ENCODE data around the gene ARHGAP26. TPM values are rescaled to one million over a fixed set of nuclear protein-coding genes. Genes with fewer than 3 reads are reported as not detected.
"Not testable (repeated sequence)": the region's sequence is repeated elsewhere in the genome, so short reads cannot be mapped to it uniquely, and the experiment has no call there.

The ARHGAP26 gene
- total RNA-seq, 1 donor from 2014 or later: 34.9 TPM

DNA sequence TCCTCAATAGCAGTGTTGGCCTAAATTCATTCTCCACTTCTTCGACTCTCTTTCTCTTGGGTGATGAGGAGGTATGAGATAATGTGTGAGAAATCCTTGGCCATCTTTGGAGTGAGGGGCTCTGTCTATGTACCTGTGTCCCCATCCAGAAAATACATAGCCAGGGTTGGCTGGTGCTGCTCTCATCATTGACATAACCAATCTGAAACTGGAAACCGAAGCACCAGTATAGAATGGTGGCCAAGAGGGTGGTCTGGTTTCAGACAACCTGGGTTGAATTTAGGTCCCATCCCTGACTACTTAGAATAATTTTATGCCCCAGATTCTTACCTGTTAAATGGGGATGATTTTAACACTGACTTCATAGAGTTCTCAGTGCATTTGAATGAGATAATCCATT is 208.1 kb downstream of the ARHGAP26 start:
- DNase-seq: no peak
- intact Hi-C loops (cut with micrococcal nuclease): no loop called here
- no peak for ATAC-seq

DNA sequence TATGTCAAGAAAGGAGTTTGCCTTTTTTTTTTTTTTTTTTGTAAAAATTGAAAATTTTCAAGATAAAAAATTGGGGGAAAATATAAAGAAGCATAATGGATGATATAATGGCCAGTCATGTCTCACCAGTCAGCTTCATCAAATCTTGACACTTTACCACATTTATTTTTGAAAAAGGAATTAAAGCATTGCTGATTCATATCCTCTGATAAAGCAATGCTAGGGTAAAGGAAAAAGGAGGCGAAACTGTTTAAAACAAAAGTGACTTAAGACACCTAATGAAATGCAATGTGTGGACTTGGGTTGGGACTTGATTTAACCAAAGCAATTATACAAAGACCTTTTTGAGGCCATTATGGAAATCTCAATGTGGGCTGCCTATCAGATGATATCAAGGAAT is 208.5 kb downstream of the ARHGAP26 start:
- intact Hi-C loops (cut with micrococcal nuclease): no loop called here

DNA sequence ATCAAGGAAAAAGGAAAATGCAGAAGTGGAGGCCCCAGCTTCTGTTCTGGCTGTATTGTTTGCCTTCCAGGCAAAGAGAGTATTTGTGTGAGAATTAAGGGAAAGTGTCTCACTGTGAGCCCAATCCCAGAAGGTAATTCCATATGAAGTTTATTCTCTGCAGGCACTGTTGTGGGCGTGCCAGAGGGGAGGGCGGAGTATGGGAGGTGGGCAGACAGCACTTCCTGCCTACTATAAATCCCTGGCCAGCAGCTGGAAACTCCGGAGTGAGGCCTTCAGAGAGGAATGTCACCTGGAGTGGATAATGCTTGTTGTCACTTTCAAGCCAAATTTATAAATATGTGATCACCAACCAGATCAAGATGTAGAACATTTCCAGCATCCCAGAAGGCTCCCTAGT is 209.5 kb downstream of the ARHGAP26 start:
- intact Hi-C loops (cut with micrococcal nuclease): no loop called here
- ATAC-seq (no peak), DNase-seq (no peak)

More for the DNA sequence above, 208.5 kb downstream of the ARHGAP26 start:
- no peak for DNase-seq
- ATAC-seq: no peak

DNA sequence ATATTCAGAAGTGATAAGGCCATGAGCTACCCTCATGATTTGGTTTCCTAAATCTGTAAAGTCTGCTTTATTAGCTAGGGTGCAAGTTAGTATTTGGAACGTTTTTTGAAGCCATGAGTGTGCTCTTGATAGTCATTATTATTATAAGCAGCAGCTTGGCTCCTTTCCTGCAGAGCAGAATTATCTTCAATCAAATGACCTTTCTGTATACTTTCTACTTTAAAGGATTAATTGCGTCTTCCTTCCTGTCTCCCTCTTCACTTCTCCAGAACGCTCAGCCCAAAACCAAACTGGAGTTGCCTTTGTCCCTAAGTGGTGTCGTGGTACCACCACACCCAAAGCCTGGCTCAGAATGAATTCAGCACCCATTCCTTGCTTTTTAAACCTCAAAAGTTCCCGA is 211.3 kb downstream of the ARHGAP26 start:
- DNase-seq (no peak), ATAC-seq (peak; percentile 18)
- intact Hi-C loops (cut with micrococcal nuclease): no loop called here

DNA sequence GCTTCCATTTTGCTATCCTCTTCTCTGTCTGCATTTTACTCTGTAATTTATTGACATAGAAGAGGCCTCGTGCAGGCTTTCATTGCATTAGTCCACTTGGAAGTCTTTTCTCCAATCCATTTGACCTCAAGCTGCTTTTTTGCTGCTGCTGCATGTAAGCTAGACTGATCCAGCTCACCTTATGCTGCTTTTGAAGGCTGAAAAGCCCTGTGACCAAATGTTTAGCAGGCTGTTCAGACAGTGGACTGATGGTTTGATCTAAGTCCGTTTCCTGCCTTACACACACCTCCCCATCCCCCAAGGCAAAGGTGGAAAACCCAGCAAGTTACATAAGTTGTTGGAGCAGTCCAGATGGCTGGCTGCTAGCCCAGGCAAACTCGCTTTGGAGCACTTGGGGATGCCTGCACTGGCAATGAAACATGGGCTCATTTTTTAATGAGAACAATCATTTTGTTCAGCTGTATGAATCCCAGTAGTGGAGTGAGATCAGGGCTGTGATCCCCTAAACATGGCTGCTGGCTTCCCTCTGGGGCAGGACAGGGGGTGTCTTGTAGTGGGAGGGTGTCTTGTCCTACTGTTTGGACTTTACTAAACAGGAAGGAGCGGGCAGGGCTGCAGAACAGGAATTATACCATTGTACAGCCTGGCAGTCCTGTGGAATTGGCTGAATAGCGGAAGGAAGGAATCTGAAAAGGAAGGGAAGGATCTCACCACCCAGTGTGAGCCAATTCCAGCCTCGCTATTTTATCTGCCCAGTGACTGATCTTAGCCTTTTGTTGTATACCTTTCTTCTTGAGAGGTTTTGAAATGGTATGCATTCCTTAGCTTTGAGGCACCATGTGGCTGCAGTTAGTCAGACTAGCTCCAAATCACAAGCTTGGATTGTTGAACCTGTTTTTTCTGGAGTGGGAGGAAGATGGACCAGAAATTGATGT is 212.0 kb downstream of the ARHGAP26 start:
- intact Hi-C loops (cut with micrococcal nuclease): no loop called here
- DNase-seq: peak; percentile 91
- peak; percentile 95 for ATAC-seq

DNA sequence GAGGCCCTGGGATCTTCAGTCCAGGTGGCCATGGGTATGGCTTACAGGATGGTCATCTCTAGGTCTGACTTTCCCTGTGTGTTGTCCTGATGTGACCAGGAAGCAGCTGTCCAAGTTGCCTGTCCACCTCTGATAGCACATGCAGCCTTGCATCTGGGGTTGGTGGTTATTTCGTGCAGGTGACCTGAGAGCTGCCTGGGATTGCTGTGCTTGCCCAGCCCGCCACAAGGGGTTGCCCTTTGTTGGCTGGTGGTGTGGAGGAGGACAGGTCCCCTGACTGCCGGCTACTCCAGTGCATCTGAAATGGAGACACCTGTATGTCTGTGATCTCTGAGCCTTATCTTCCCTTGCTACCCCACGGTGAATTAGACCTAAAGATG is 212.6 kb downstream of the ARHGAP26 start:
- ATAC-seq (peak; percentile 42), DNase-seq (peak; percentile 36)
- intact Hi-C loops (cut with micrococcal nuclease): no loop called here

DNA sequence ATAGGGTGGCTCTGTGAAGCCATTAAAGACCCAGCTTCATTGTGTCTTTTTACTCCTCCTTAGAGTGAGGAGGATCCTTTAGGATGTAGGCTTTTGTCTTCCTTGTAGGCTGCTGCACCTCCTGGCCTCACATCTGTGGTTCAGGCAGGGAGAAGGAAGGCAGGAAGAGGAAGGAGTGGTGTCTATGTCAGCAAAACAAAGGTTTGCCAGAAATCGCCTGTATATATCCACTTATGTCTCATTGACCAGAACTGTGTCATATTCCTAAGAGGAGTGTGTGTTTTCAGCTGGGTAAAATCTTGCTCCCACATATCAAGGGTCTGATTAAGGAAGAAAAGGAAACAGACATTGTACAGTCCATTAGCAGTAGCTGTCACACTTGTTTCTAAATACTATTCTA is 213.8 kb downstream of the ARHGAP26 start:
- ATAC-seq: no peak
- no peak for DNase-seq
- intact Hi-C loops (cut with micrococcal nuclease): no loop called here

DNA sequence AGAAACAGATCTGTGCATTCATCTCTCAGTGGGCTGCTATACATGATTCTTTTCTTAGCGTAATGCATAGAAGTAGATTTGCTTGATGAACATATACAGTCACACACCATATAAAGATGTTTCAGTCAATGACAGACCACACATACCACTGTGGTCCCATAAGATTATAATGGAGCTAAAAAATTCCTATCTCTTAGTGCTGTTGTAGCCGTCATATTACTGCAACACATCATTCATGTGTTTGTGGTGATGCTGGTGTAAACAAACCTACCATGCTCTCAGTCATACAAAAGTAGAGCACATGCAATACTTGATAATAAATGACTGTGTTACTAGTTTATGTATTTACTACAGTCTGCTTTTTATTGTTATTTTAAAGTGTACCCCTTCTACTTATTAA is 214.3 kb downstream of the ARHGAP26 start:
- no peak for ATAC-seq
- intact Hi-C loops (cut with micrococcal nuclease): no loop called here
- DNase-seq: no peak

DNA sequence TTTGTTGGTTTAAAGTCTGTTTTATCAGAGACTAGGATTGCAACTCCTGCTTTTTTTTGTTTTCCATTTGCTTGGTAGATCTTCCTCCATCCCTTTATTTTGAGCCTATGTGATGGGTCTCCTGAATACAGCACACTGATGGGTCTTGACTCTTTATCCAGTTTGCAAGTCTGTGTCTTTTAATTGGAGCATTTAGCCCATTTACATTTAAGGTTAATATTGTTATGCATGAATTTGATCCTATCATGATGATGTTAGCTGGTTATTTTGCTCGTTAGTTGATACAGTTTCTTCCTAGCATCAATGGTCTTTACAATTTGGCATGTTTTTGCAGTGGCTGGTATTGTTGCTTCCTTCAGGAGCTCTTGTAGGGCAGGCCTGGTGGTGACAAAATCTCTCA is 219.1 kb downstream of the ARHGAP26 start:
- DNase-seq; intact Hi-C loops (cut with micrococcal nuclease); ATAC-seq: not testable (repeated sequence)

DNA sequence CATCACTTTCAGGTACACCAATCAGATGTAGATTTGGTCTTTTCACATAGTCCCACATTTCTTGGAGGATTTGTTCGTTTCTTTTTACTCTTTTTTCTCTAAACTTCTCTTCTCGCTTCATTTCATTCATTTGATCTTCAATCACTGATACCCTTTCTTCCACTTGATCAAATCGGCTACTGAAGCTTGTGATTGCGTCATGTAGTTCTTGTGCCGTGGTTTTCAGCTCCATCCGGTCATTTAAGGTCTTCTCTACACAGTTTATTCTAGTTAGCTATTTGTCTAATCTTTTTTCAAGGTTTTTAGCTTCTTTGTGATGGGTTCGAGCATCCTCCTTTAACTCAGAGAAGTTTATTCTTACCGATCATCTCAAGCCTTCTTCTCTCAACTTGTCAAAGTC is 219.9 kb downstream of the ARHGAP26 start:
- DNase-seq; intact Hi-C loops (cut with micrococcal nuclease); ATAC-seq: not testable (repeated sequence)

DNA sequence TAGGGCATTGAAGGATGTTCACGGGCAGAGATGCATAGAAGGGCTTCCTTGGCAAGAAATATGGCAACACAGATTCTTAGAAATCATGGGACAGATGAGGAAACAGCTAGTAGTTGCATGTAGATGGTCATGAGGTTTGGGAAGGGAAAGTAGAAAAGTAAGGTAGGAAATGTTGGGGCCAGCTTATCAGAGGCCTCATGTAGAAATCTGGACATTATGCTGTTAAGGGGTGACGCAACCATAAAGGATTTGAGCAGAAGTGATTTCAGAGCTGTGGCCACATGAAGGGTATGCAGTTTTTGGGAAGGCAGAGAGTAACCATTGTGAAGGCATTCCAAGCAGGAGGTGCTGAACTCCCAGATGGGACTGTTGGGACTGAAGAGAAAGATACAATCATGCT is 224.0 kb downstream of the ARHGAP26 start:
- ATAC-seq (no peak), DNase-seq (no peak)
- intact Hi-C loops (cut with micrococcal nuclease): no loop called here

DNA sequence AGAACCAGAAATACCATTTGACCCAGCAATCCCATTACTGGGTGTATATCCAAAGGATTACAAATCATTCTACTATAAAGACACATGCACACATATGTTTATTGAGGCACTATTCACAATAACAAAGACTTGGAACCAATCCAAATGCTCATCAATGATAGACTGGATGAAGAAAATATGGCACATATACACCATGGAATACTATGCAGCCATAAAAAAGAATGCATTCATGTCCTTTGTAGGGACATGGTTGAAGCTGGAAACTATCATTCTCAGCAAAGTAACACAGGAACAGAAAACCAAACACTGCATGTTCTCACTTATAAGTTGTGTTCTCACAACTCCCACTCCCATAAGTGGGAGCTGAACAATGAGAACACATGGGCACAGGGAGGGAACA is 225.4 kb downstream of the ARHGAP26 start:
- DNase-seq; ATAC-seq; intact Hi-C loops (cut with micrococcal nuclease): not testable (repeated sequence)

DNA sequence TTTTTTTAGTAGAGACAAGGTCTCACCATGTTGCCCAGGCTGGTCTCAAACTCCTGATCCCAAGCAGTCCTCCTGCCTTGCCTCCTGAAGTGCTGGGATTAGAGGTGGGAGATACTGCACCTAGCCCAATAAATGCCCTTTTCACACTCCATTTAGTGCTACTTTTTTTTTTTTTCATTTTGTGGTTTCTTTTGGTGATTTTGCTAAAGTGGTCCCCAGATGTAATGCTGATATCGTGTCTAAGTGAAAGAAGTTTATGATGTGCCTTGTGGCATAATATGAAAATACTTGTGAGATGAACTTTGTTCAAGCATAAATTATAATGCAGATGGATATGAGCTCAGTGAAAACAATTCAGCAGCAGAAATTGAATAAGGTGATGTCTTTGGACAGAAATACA is 227.4 kb downstream of the ARHGAP26 start:
- intact Hi-C loops (cut with micrococcal nuclease): no loop called here
- ATAC-seq: no peak
- no peak for DNase-seq

DNA sequence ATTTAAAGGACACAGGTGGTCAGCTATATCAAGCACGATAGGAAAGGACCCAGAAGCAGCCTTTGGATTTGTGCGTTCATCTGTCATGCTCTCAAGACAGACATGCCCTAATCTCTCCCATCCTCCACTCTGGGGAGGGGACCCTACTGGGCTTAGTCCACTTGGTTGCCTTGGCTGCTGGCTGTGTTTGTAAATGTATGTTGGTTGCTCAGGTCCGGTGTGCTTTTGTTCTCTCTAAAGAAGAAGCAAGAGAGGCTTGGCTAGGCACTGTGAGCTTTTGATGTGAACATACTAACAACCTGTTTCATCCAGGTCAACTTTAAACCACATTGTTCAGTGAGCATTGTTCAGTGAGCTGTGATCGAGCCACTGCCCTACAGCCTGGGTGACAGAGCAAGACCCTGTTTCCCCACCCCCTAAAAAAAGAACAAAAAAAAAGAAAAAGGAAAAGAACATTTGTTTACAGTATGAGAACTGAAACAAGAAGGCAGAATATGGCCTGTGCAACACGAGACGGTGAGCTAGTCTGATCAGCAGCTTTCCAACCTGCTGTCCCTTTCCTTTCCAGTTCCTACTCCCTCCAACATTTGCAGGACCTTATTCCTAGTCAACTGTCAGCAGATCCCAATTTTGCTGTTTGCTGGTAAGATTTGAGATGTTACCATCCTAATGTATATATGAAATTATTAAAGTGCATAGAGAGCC is 228.3 kb downstream of the ARHGAP26 start:
- ATAC-seq: no peak
- intact Hi-C loops (cut with micrococcal nuclease): no loop called here
- DNase-seq: no peak

DNA sequence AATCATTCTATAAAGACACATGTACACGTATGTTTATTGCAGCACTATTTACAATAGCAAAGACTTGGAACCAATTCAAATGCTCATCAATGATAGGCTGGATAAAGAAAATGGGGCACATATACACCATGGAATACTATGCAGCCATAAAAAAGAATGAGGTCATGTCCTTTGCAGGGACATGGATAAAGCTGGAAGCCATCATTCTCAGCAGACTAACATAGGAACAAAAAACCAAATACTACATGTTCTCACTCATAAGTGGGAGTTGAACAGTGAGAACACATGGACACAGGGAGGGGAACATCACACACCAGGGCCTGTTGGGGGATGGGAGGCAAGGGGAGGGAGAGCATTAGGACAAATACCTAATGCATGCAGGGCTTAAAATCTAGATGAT is 230.4 kb downstream of the ARHGAP26 start:
- DNase-seq; intact Hi-C loops (cut with micrococcal nuclease); ATAC-seq: not testable (repeated sequence)

DNA sequence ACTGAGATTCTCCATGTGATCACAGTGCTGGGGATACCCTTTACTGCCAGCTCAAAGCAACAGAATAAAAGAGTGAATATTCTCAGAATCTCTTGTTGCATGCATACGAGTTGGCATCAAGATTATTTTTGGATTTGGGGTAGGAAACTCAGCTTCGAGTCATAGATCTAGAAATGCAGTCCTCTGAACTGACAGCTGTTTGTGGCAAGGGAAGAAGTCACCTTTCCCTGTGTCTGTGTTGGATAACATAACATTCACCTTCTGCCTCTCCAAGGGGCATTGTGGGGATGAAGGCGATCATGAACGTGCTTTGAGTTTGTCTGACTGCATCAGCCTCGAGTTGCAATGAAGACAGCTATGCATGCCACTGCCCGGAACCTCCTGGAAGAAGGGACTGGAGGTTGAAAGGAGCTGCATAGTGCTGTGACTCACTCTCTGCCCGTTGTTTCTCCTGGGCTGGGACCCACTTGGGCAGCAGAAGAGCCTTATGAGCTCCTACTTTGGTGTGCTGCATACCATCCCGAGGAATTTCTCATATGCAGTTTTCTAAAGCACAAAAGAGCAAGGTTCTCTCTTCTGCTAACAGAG is 231.7 kb downstream of the ARHGAP26 start:
- DNase-seq (no peak), ATAC-seq (peak; percentile 5)
- intact Hi-C loops (cut with micrococcal nuclease): no loop called here

DNA sequence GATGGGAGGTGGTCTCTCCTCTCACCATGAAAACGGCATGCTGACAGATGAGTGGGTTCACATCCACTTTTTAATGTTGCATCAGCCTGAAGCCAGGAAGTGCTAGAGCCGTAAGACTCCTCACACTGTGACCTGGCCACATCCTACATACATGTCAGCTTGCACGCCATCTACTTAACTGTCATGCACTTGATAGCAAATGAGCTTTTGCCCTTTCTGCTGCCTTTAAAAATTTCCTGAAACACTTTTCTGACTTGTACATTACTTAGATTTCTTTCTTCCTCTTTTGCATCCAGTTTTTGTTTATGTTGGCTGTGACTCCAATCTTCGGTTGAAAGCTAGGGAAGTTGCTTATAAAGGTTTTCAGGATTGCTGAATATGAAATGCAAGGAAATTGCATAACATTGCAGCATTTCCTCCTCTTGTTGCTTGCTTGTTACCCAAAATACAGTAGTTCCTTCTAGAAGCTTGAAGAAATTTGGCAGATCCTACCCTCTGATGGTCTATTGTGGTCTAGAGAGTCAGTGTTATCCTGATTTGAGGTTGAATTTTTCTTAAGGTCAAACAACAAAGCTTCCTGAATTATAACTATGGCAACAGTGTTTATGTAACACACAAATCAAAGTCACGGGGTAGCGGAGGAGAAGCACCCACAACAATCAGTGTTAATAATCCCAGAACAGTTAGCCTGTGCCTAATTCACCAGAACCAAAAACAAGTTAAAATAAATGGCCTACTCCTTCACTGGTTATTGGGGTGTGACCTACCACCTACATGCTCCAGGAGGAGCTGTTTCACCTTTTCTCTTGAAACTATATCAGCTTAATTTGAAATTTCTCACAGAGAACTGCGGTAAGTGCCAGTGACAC is 232.5 kb downstream of the ARHGAP26 start:
- intact Hi-C loops (cut with micrococcal nuclease): no loop called here
- peak; percentile 77 for ATAC-seq
- no peak for DNase-seq

DNA sequence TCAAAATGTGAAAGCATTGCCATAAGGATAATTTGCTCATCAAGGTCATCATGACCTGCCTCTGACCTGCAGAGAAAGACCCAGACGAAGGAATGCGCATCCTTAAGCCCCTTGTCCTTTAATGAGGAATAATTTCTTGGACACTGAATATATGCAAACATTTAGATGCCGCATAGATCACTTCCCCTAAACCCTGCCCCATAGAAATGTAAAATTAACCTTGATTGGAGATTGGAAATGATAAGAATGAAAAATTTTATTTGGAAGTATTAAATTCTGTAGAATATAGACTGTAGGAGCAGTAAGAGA is 233.1 kb downstream of the ARHGAP26 start:
- DNase-seq: no peak

DNA sequence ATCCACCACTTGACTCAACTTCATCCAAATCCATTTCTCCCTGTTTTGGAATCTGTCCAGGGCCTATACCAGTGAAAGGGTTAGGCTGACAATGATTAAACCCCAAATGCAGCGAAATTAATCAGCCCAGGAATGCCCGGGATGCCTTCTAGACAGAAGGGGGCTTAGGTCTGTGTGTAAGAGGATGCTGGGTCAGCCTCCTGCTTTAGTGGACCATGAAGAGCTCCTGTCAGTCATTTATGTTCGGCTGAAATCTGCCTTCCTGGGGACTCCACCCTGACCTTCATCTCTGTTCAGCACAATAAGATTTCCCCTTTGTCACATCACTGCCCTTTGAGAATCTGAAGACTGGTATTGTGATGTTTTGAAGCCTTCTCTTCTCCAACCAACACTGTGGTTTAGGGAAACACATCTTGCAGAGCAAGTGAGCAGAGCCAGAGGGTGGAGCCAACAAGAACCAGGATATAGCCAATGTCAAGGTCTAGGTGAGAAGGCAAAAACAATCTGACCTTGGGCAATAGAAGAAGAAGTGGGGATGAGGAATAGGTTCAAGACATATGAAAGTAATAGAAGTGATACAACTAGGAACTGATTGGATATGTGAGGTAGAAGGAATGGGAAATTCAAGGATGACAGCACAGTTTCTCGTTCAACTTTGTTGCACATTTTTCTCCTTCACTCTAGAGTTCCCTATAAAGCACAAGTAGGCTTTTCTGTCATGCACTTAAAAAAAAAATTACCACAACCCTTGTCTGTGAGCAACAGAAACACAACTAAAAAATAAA is 234.4 kb downstream of the ARHGAP26 start:
- DNase-seq (no peak), ATAC-seq (no peak)
- intact Hi-C loops (cut with micrococcal nuclease): no loop called here

More for the DNA sequence above, 233.1 kb downstream of the ARHGAP26 start:
- ATAC-seq: no peak
- intact Hi-C loops (cut with micrococcal nuclease): no loop called here

All from left ventricle myocardium superior (tissue), 1 donor.